CD4-positive, alpha-beta memory T cell (primary cell): ENCODE results near the gene IGF2BP1. TPM values are rescaled to one million over a fixed set of nuclear protein-coding genes. Genes with fewer than 3 reads are reported as not detected.

ENCODE experiments used
- CTCF ChIA-PET: fragments of 350-600 bp; sonication (Branson Sonifier 250); formaldehyde crosslinking; loops from one replicate; lab custom pipeline; 2021; ENCODE audit warnings: inconsistent platforms; ENCODE audit not compliant: partially characterized antibody; lab: Charles Lee
- POLR2A ChIA-PET: fragments of 350-600 bp; sonication (Branson Sonifier 250); formaldehyde crosslinking; loops from one replicate; lab custom pipeline; 2021; ENCODE audit not compliant: partially characterized antibody; lab: Charles Lee
- DNase-seq, 5 donors: peaks; one replicate each; pipeline versions ENCODE4 v3.0.0 to v3.0.0-alpha.2; 2020 to 2022; ENCODE audit warnings: mixed read lengths in 1 of 5
- H3K27ac ChIP-seq: one replicate; pipeline ENCODE4 v1.7.0; 2013; ENCODE audit warnings: low read depth, low read length
- H3K27me3 ChIP-seq: 2 replicates; pipeline ENCODE4 v1.7.0; 2013; ENCODE audit warnings: mild to moderate bottlenecking, low read length, moderate library complexity; ENCODE audit not compliant: insufficient read depth
- H3K36me3 ChIP-seq: 2 replicates; pipeline ENCODE4 v1.7.0; 2013; ENCODE audit warnings: mild to moderate bottlenecking, low read length, moderate library complexity; ENCODE audit not compliant: insufficient read depth
- H3K4me1 ChIP-seq: 2 replicates; pipeline ENCODE4 v1.7.0; 2013; ENCODE audit warnings: mild to moderate bottlenecking, low read length, moderate library complexity; ENCODE audit not compliant: insufficient read depth
- H3K4me3 ChIP-seq, 2 donors: one replicate each; pipeline ENCODE4 v1.7.0; 2013; ENCODE audit warnings: low read length in 2 of 2, mild to moderate bottlenecking in 1 of 2
- H3K9me3 ChIP-seq, 2 donors: one replicate each; pipeline ENCODE4 v1.7.0; 2013; ENCODE audit warnings: low read length in 2 of 2, control low read depth in 1 of 2; ENCODE audit not compliant: control insufficient read depth in 1 of 2
- H3K27ac Mint-ChIP-seq, 7 donors: one replicate each; pipeline ENCODE4 v1.8.0; 2020 to 2021; ENCODE audit warnings: mixed read lengths in 7 of 7, mild to moderate bottlenecking in 6 of 7, inconsistent platforms in 3 of 7, moderate library complexity in 3 of 7
- H3K27me3 Mint-ChIP-seq, 2 donors: one replicate each; pipeline ENCODE4 v1.8.0; 2020 to 2021; ENCODE audit warnings: mixed read lengths in 2 of 2
- H3K36me3 Mint-ChIP-seq, 2 donors: one replicate each; pipeline ENCODE4 v1.8.0; 2020 to 2021; ENCODE audit warnings: mixed read lengths in 2 of 2, inconsistent platforms in 1 of 2, mild to moderate bottlenecking in 1 of 2
- H3K4me1 Mint-ChIP-seq, 4 donors: one replicate each; pipeline ENCODE4 v1.8.0; 2020 to 2021; ENCODE audit warnings: mixed read lengths in 4 of 4, mild to moderate bottlenecking in 1 of 4
- H3K4me3 Mint-ChIP-seq, 8 donors: one replicate each; pipeline ENCODE4 v1.8.0; 2020 to 2021; ENCODE audit warnings: mixed read lengths in 8 of 8, mild to moderate bottlenecking in 7 of 8, moderate library complexity in 6 of 8, inconsistent platforms in 3 of 8
- H3K9me3 Mint-ChIP-seq, 8 donors: one replicate each; pipeline ENCODE4 v1.8.0; 2020 to 2021; ENCODE audit warnings: mixed read lengths in 8 of 8, mild to moderate bottlenecking in 5 of 8, inconsistent platforms in 3 of 8, moderate library complexity in 1 of 8
- intact Hi-C: fragments of 100-400 bp; cut with micrococcal nuclease; formaldehyde crosslinking; loops from one replicate; pipeline ENCODE4 v1.15.1; 2023
- polyA plus RNA-seq, 2 donors: library from polyadenylated mRNA; unstranded; fragments of 300-500 nt; fragmentation: Illumina TruSeq; gene quantifications; one replicate each; pipeline ENCODE4 v1.2.3, GENCODE V29; 2021
- total RNA-seq, 2 experiments: library from RNA; stranded (reverse); gene quantifications; one replicate each; pipeline ENCODE4 v1.2.3, GENCODE V29; 2021

The IGF2BP1 gene
- total and polyA plus RNA-seq, 4 experiments from 2014 or later, result not detected

- no peaks in the 10 kb centered on the region for H3K9me3 Mint-ChIP-seq
- peaks cover 7 to 13% of the 10 kb centered on the region in 2 donors for H3K27me3 Mint-ChIP-seq
- Histone ChIP-seq H3K4me3 (no peak overlapping the region), H3K4me1 (no peaks in the 10 kb centered on the region), H3K27me3 (no peaks in the 10 kb centered on the region), H3K27ac (no peak overlapping the region), H3K36me3 (no peaks in the 10 kb centered on the region), H3K9me3 (no peaks in the 10 kb centered on the region)
- CTCF ChIA-PET, result interaction anchor here (1.4 kb wide), 1 partner anchor 14 kb away, joined by 4 read pairs; no protein-coding TSS in a partner anchor
- intact Hi-C loops, result no loop called here
- no peaks in the 10 kb centered on the region for H3K36me3 Mint-ChIP-seq
- no peak overlapping the region for H3K4me3 Mint-ChIP-seq
- no peak for DNase-seq
- H3K27ac Mint-ChIP-seq, result no peak overlapping the region
- H3K4me1 Mint-ChIP-seq, result no peaks in the 10 kb centered on the region
- POLR2A ChIA-PET, result no interaction called here
These were observed 49.7 kb downstream of the IGF2BP1 start for GRCh38 chr17:49046912-49047311.

GRCh38 chr17:49049265-49049664 lies 52.1 kb downstream of the IGF2BP1 start:
- no peaks in the 10 kb centered on the region for H3K9me3 Mint-ChIP-seq
- no peak overlapping the region for H3K27ac Mint-ChIP-seq
- CTCF ChIA-PET, result no interaction called here
- no peak for DNase-seq
- POLR2A ChIA-PET, result no interaction called here
- Histone ChIP-seq H3K4me3 (no peak overlapping the region), H3K27ac (no peak overlapping the region), H3K4me1 (no peaks in the 10 kb centered on the region), H3K9me3 (no peaks in the 10 kb centered on the region), H3K36me3 (no peaks in the 10 kb centered on the region), H3K27me3 (no peaks in the 10 kb centered on the region)
- intact Hi-C loops, result no loop called here
- H3K36me3 Mint-ChIP-seq, result no peaks in the 10 kb centered on the region
- H3K27me3 Mint-ChIP-seq, result peaks cover 7 to 15% of the 10 kb centered on the region in 2 donors
- no peaks in the 10 kb centered on the region for H3K4me1 Mint-ChIP-seq
- H3K4me3 Mint-ChIP-seq, result no peak overlapping the region

GRCh38 chr17:49050611-49051010 lies 53.4 kb downstream of the IGF2BP1 start:
- Mint-ChIP-seq H3K9me3 (no peaks in the 10 kb centered on the region), H3K27me3 (peaks cover 5 to 18% of the 10 kb centered on the region in 2 donors), H3K4me3 (no peak overlapping the region), H3K4me1 (no peaks in the 10 kb centered on the region), H3K27ac (no peak overlapping the region), H3K36me3 (no peaks in the 10 kb centered on the region)
- no peak overlapping the region for H3K27ac ChIP-seq
- H3K9me3 ChIP-seq, result no peaks in the 10 kb centered on the region
- POLR2A ChIA-PET, result no interaction called here
- DNase-seq, result no peak
- intact Hi-C loops, result no loop called here
- no peaks in the 10 kb centered on the region for H3K27me3 ChIP-seq
- no peaks in the 10 kb centered on the region for H3K4me1 ChIP-seq
- no peak overlapping the region for H3K4me3 ChIP-seq
- CTCF ChIA-PET, result no interaction called here
- H3K36me3 ChIP-seq, result no peaks in the 10 kb centered on the region

GRCh38 chr17:49051269-49051668 lies 54.1 kb downstream of the IGF2BP1 start:
- H3K27ac Mint-ChIP-seq, result no peak overlapping the region
- H3K9me3 Mint-ChIP-seq, result no peaks in the 10 kb centered on the region
- intact Hi-C loops, result no loop called here
- peaks cover 0 to 2% (median 0%) of the 10 kb centered on the region in 4 donors for H3K4me1 Mint-ChIP-seq
- Histone ChIP-seq H3K36me3 (no peaks in the 10 kb centered on the region), H3K27ac (no peak overlapping the region), H3K27me3 (no peaks in the 10 kb centered on the region), H3K9me3 (no peaks in the 10 kb centered on the region), H3K4me3 (no peak overlapping the region), H3K4me1 (no peaks in the 10 kb centered on the region)
- no peak for DNase-seq
- ChIA-PET CTCF (no interaction called here), POLR2A (no interaction called here)
- H3K4me3 Mint-ChIP-seq, result no peak overlapping the region
- H3K27me3 Mint-ChIP-seq, result peaks cover 10 to 18% of the 10 kb centered on the region in 2 donors
- no peaks in the 10 kb centered on the region for H3K36me3 Mint-ChIP-seq

- Mint-ChIP-seq H3K4me1 (peaks cover 0 to 2% (median 0%) of the 10 kb centered on the region in 4 donors), H3K27me3 (peaks cover 10 to 18% of the 10 kb centered on the region in 2 donors), H3K36me3 (no peaks in the 10 kb centered on the region), H3K9me3 (no peaks in the 10 kb centered on the region), H3K4me3 (no peak overlapping the region), H3K27ac (no peak overlapping the region)
- intact Hi-C loops, result no loop called here
- ChIA-PET CTCF (interaction anchor here (0.6 to 1.1 kb wide), 2 partner anchors 20 to 167 kb away, joined by 3 read pairs; no protein-coding TSS in a partner anchor), POLR2A (interaction anchor here (0.9 kb wide), 1 partner anchor 13 kb away, joined by 3 read pairs; no protein-coding TSS in a partner anchor)
- Histone ChIP-seq H3K36me3 (no peaks in the 10 kb centered on the region), H3K9me3 (no peaks in the 10 kb centered on the region), H3K4me1 (no peaks in the 10 kb centered on the region), H3K27me3 (no peaks in the 10 kb centered on the region), H3K27ac (no peak overlapping the region), H3K4me3 (no peak overlapping the region)
- DNase-seq, result no peak
These were observed 56.1 kb downstream of the IGF2BP1 start for GRCh38 chr17:49053171-49053829.

- Histone ChIP-seq H3K4me1 (no peaks in the 10 kb centered on the region), H3K9me3 (no peaks in the 10 kb centered on the region), H3K36me3 (no peaks in the 10 kb centered on the region), H3K4me3 (no peak overlapping the region), H3K27ac (no peak overlapping the region), H3K27me3 (no peaks in the 10 kb centered on the region)
- no peak overlapping the region for H3K27ac Mint-ChIP-seq
- peaks cover 10 to 11% of the 10 kb centered on the region in 2 donors for H3K27me3 Mint-ChIP-seq
- no peak overlapping the region for H3K4me3 Mint-ChIP-seq
- no peaks in the 10 kb centered on the region for H3K36me3 Mint-ChIP-seq
- intact Hi-C loops, result no loop called here
- POLR2A ChIA-PET, result no interaction called here
- no peak for DNase-seq
- H3K4me1 Mint-ChIP-seq, result peaks cover 0 to 2% (median 0%) of the 10 kb centered on the region in 4 donors
- CTCF ChIA-PET, result no interaction called here
- H3K9me3 Mint-ChIP-seq, result no peaks in the 10 kb centered on the region
These were observed 57.3 kb downstream of the IGF2BP1 start for GRCh38 chr17:49054342-49055092.

GRCh38 chr17:49055181-49055927 lies 58.2 kb downstream of the IGF2BP1 start:
- Mint-ChIP-seq H3K4me1 (peaks cover 0 to 2% (median 0%) of the 10 kb centered on the region in 4 donors), H3K9me3 (no peaks in the 10 kb centered on the region), H3K27ac (no peak overlapping the region), H3K27me3 (peaks cover 10 to 14% of the 10 kb centered on the region in 2 donors), H3K36me3 (no peaks in the 10 kb centered on the region), H3K4me3 (no peak overlapping the region)
- intact Hi-C loops, result no loop called here
- ChIA-PET POLR2A (no interaction called here), CTCF (interaction anchor here (0.6 kb wide), 2 partner anchors 377 to 1115 kb away, joined by 3 read pairs; no protein-coding TSS in a partner anchor)
- H3K36me3 ChIP-seq, result no peaks in the 10 kb centered on the region
- DNase-seq, result no peak
- H3K9me3 ChIP-seq, result no peaks in the 10 kb centered on the region
- no peaks in the 10 kb centered on the region for H3K27me3 ChIP-seq
- no peak overlapping the region for H3K27ac ChIP-seq
- no peaks in the 10 kb centered on the region for H3K4me1 ChIP-seq
- H3K4me3 ChIP-seq, result no peak overlapping the region
